Stimulated activated effector memory CD8-positive, alpha-beta T cell treated with anti-CD3 and anti-CD28 coated beads, Interleukin-12 subunit alpha, Interleukin-12 subunit beta, amount 100 ng/mL, for 72 hours (primary cell): ENCODE data around the gene NECAB2.
"Not testable (repeated sequence)": the region's sequence is repeated elsewhere in the genome, so short reads cannot be mapped to it uniquely, and the experiment has no call there.

Source experiments
- ATAC-seq: fragments of 150-1000 bp; cut with Tn5 transposase; 2 replicates; pipeline ENCODE4 v1.10.0; 2021
- DNase-seq, 2 donors: peaks; one replicate each; pipeline ENCODE4 v3.0.0; 2021 to 2022; ENCODE audit warnings: low spot score in 2 of 2
- H3K27ac Mint-ChIP-seq: one replicate; pipeline ENCODE4 v1.8.0; 2022; ENCODE audit warnings: mild to moderate bottlenecking, mixed read lengths
- H3K36me3 Mint-ChIP-seq: one replicate; pipeline ENCODE4 v1.8.0; 2022; ENCODE audit warnings: mild to moderate bottlenecking, mixed read lengths
- H3K4me1 Mint-ChIP-seq: one replicate; pipeline ENCODE4 v1.8.0; 2022; ENCODE audit warnings: mixed read lengths
- H3K4me3 Mint-ChIP-seq: one replicate; pipeline ENCODE4 v1.8.0; 2022; ENCODE audit warnings: mild to moderate bottlenecking, mixed read lengths
- H3K9me3 Mint-ChIP-seq: one replicate; pipeline ENCODE4 v1.8.0; 2022; ENCODE audit warnings: mixed read lengths

Gene NECAB2

GRCh38 chr16:83932955-83933673 lies 34.9 kb upstream of the NECAB2 start:
- ATAC-seq, result no peak
- H3K36me3 Mint-ChIP-seq, result no peaks in the 10 kb centered on the region
- H3K9me3 Mint-ChIP-seq, result no peaks in the 10 kb centered on the region
- no peak overlapping the region for H3K4me3 Mint-ChIP-seq
- H3K27ac Mint-ChIP-seq, result no peak overlapping the region
- peaks cover 8% of the 10 kb centered on the region for H3K4me1 Mint-ChIP-seq
- no peak for DNase-seq

- no peaks in the 10 kb centered on the region for H3K9me3 Mint-ChIP-seq
- DNase-seq (no peak), ATAC-seq (no peak)
- H3K4me1 Mint-ChIP-seq, result peaks cover 8% of the 10 kb centered on the region
- H3K4me3 Mint-ChIP-seq, result no peak overlapping the region
- H3K36me3 Mint-ChIP-seq, result no peaks in the 10 kb centered on the region
- no peak overlapping the region for H3K27ac Mint-ChIP-seq
Observed at GRCh38 chr16:83933885-83934683, 34.0 kb upstream of the NECAB2 start.

- Mint-ChIP-seq H3K27ac (no peak overlapping the region), H3K4me1 (peaks cover 14% of the 10 kb centered on the region), H3K9me3 (no peaks in the 10 kb centered on the region), H3K4me3 (no peak overlapping the region), H3K36me3 (no peaks in the 10 kb centered on the region)
- DNase-seq (no peak), ATAC-seq (no peak)
Observed at GRCh38 chr16:83934684-83934977, 33.4 kb upstream of the NECAB2 start.

DNA sequence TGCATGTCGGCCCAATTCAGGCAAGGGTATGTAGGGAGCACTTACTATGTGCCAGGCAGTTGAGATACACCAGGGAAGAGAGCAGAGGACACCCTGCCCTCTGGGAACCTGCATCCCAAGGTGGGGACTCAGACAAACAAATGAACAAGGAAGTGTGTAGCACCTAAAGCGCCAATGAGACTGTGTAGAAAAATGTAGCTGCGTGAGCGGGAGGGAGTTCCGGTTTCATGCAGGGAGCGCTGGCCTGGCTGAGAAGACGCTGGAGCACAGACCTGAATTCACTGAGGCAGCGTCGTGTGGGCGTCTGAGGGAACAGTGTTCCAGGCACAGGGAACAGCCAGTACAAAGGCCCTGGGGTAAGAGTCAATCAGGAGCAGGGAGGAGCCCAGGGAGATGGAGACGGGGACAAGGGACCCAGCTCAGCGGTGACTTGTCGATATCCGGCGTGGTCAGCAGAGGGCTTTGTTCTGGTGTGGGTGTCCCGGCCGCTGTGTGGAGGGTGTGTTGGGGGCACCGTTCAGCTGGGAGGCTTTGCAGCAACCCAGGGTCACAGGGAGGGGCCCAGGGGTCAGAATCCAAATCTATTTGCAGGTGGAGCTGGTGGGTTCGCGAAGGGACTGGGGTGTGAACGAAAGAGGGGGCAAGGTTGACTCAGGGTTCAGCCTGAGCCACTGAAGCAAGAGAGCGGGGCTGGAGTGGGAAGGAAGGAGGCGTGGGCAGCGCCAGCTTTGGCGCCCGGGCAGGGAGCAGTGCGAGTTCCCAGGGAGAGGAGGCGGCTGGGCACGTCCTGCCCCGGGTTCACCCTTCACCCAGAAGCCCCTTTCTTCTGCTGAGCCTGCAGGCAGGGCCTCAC lies 32.8 kb upstream of the NECAB2 start:
- ATAC-seq, result no peak
- Mint-ChIP-seq H3K36me3 (no peaks in the 10 kb centered on the region), H3K27ac (no peak overlapping the region), H3K9me3 (no peaks in the 10 kb centered on the region), H3K4me3 (no peak overlapping the region), H3K4me1 (peaks cover 14% of the 10 kb centered on the region)
- DNase-seq, result no peak

DNA sequence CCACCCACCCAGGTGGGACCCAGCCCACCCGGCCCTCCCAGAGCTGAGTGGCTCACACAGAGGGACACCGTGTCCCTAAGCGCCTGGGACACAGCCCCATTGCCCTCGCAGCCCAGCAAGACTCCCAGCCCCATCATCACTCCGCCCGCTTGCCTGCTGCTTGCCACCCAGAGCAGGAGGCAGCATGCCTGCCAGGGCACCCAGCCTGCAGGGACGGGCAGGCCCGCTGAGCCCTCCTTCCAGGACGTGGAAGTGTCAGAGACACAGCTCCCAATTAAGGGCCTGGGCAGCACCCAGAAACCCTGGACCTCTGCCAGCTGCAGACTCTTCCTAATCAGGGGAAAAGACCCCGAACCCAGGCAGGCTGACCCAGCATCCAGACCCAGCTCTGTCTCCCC lies 32.2 kb upstream of the NECAB2 start:
- Mint-ChIP-seq H3K9me3 (no peaks in the 10 kb centered on the region), H3K27ac (no peak overlapping the region), H3K4me3 (no peak overlapping the region), H3K36me3 (no peaks in the 10 kb centered on the region), H3K4me1 (peaks cover 14% of the 10 kb centered on the region)
- ATAC-seq, result no peak
- DNase-seq, result no peak

DNA sequence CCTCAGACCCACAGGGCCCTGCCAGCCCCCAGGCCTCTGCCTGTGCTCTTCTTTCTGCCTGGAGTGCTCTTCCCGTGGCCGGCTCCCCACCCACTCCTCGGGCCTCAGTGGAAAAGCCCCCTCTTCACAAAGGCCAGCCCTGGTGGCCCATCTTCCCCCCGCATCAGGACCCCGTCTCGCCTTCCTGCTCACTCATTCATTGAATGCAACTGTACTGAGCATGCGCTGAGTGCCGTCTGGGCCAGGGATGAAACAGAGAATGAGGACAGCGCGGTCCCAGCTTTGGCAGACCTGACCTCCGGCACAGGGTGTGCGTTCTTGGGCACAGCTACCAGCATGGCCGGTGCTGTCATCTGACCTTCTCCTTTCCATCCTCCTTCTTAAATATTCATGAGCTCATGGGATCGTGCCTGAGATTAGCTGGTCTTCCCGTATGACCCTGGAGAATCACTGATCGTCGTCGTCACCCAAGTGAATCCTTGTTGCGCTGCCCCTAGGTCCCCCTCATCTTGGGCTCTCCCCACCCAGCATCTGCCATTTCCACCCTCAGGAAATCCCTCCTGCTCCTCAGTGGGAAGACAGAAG lies 31.4 kb upstream of the NECAB2 start:
- no peaks in the 10 kb centered on the region for H3K36me3 Mint-ChIP-seq

DNA sequence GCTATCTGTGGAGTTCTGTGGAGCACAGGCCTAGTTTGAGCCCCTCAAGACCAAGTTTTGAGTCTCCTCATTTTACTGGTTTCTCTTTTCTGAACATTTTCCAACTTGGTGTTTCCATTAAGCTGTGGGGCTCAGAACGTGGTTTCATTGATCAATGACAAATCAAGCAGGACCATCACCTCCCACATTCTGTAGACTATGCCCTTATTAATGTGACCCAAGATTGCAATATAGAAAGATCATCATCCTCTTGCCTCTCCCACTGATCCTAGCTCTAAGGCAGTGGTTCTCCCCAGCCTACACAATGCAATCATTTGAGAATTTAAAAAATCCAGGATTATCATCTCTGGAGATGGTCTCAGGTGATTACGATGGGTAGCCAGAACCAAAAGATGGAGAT lies 30.8 kb upstream of the NECAB2 start:
- H3K36me3 Mint-ChIP-seq, result no peaks in the 10 kb centered on the region
- ATAC-seq (no peak), DNase-seq (no peak)
- H3K4me1 Mint-ChIP-seq, result peaks cover 14% of the 10 kb centered on the region
- H3K27ac Mint-ChIP-seq, result peak overlapping the region; percentile 24
- H3K9me3 Mint-ChIP-seq, result no peaks in the 10 kb centered on the region
- no peak overlapping the region for H3K4me3 Mint-ChIP-seq

More for the DNA sequence above, 31.4 kb upstream of the NECAB2 start:
- Mint-ChIP-seq H3K4me1 (peaks cover 14% of the 10 kb centered on the region), H3K27ac (peak overlapping the region; percentile 24), H3K9me3 (no peaks in the 10 kb centered on the region), H3K4me3 (no peak overlapping the region)
- DNase-seq (no peak), ATAC-seq (no peak)

GRCh38 chr16:83937922-83938885 lies 29.8 kb upstream of the NECAB2 start:
- no peaks in the 10 kb centered on the region for H3K36me3 Mint-ChIP-seq
- ATAC-seq (no peak), DNase-seq (no peak)
- peaks cover 14% of the 10 kb centered on the region for H3K4me1 Mint-ChIP-seq
- no peaks in the 10 kb centered on the region for H3K9me3 Mint-ChIP-seq
- H3K27ac Mint-ChIP-seq, result no peak overlapping the region
- H3K4me3 Mint-ChIP-seq, result no peak overlapping the region

DNA sequence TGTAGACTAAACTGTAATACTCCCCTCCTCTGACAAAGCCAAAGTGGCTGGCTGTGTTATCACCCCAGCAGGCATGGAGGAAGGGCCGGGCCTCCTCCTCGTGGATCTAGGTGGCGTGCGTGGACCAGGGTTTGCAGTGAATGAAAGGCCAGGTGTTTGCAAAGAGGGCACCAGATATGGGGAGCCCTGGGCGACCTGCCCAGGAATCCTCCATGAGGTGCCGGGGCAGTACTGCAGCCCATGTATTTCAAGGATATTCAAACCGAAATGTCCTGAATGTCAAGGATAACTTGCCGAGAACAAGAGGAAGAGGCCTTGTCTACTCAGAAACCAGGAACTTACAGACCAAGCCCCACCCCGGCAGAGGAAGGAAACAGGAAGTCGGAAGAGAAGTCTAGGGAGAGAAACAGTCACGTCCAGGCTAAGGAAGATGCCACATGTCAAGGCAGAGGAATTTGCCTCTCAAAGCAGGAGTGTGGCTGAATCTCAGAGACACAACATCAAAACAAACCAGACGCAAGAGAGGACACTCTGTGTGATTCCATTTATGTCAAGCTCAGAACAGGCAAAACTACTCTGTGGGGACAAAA lies 28.7 kb upstream of the NECAB2 start:
- peak overlapping the region; percentile 30 for H3K27ac Mint-ChIP-seq
- ATAC-seq, result no peak
- H3K36me3 Mint-ChIP-seq, result no peaks in the 10 kb centered on the region
- no peak for DNase-seq
- H3K4me3 Mint-ChIP-seq, result no peak overlapping the region
- no peaks in the 10 kb centered on the region for H3K9me3 Mint-ChIP-seq
- H3K4me1 Mint-ChIP-seq, result peaks cover 14% of the 10 kb centered on the region

DNA sequence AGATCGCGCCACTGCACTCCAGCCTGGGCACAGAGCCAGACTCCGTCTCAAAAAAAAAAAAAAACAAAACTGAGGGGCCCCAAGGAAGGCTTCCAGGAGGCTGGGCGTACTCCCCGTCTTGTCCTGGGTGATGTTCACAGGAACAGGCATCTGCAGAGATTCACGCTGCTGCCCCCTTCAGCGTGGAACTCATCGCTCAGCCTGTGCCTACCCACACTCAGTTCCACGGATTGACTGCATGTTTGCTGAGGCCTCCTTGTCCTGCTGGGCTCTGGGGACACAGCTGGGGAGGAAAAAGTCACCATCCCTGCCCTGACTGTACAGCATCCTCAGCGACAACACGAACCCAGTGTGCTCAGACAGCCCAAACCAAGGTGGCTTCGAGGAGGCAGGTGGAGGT lies 27.9 kb upstream of the NECAB2 start:
- H3K27ac Mint-ChIP-seq, result no peak overlapping the region
- peaks cover 9% of the 10 kb centered on the region for H3K4me1 Mint-ChIP-seq
- no peak for DNase-seq
- no peak overlapping the region for H3K4me3 Mint-ChIP-seq
- no peaks in the 10 kb centered on the region for H3K9me3 Mint-ChIP-seq
- H3K36me3 Mint-ChIP-seq, result no peaks in the 10 kb centered on the region
- no peak for ATAC-seq

DNA sequence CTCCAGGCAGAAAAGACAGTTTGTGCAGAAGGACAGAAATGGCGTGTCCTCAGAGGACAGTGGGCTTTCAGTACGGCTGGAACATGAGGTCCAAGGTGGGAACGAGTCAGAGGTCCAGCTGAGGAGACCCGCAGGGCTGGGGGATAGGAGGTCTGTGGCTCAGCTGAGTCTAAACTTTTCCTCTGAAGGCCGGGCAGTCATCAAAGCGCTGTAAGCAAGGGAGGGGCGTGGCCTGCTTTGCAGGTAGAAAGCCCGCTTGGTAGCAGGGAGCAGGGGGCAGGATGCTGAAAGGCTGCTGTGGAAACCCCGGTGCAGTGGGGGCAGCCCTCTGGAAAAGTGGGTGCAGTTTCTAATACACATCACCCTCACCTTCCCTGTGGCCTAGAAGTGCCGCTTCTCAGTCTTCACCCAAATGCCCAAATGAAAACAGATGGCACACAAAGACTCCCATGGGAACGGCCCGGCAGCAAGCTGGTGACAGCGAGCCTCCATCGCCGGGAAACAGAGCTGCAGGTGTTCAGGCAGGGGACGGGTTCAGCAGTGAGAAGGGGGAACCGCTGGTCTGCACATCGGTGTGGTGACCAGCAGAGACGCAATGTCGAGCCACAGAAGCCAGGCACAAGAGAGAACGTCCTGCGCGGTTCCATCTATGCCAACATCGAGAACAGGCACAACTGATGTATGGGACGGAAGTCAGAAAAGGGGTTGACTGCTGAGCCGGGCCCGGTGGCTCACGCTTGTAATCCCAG lies 27.2 kb upstream of the NECAB2 start:
- Mint-ChIP-seq H3K36me3 (no peaks in the 10 kb centered on the region), H3K4me3 (no peak overlapping the region), H3K9me3 (no peaks in the 10 kb centered on the region), H3K4me1 (peaks cover 6% of the 10 kb centered on the region), H3K27ac (no peak overlapping the region)
- ATAC-seq (no peak), DNase-seq (no peak)

GRCh38 chr16:83941546-83941945 lies 26.5 kb upstream of the NECAB2 start:
- not testable (repeated sequence) for H3K27ac Mint-ChIP-seq, H3K36me3 Mint-ChIP-seq, H3K4me1 Mint-ChIP-seq, H3K4me3 Mint-ChIP-seq, H3K9me3 Mint-ChIP-seq, DNase-seq, ATAC-seq

DNA sequence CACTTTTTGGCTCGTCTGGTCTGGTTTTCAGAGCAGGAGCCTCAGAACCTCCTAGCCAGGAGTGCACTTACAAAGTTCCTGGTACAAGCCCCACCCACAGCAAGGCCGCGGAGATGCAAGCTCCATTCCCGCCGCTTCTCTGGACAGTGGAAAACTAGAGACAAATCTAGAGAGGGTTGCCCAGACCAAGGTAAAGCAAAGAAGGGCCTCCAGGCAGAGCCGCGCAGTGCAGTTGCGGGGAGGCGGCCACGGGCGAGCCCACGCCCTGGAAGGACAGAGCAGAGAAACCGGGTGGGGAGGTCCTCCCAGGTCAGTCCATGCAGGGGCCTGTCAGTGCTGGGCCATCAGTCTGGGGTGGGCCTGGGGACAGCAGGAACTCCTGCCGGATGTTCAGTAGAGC lies 26.0 kb upstream of the NECAB2 start:
- peaks cover 6% of the 10 kb centered on the region for H3K4me1 Mint-ChIP-seq
- H3K4me3 Mint-ChIP-seq, result no peak overlapping the region
- H3K27ac Mint-ChIP-seq, result no peak overlapping the region
- ATAC-seq, result no peak
- H3K36me3 Mint-ChIP-seq, result no peaks in the 10 kb centered on the region
- no peaks in the 10 kb centered on the region for H3K9me3 Mint-ChIP-seq
- no peak for DNase-seq
